Fibroblast of skin of scalp (primary cell): Measurements from ENCODE around the gene RNF152. TPM values are rescaled to one million over a fixed set of nuclear protein-coding genes. Genes with fewer than 3 reads are reported as not detected.

Source experiments
- DNase-seq: peaks from one replicate; pipeline ENCODE4 v3.0.0-alpha.2; 2013
- polyA plus RNA-seq, 2 experiments: library from polyadenylated mRNA; unstranded; fragments of 120-200 nt; gene quantifications; one replicate each; pipeline ENCODE4 v1.2.1, GENCODE V29; 2013; ENCODE audit not compliant: insufficient read length in 2 of 2

RNF152 gene, protein sequence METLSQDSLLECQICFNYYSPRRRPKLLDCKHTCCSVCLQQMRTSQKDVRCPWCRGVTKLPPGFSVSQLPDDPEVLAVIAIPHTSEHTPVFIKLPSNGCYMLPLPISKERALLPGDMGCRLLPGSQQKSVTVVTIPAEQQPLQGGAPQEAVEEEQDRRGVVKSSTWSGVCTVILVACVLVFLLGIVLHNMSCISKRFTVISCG
- 4.6 TPM for polyA plus RNA-seq (2013, experiment 1 of 2; ENCODE audit: insufficient read length)
- polyA plus RNA-seq (2013, experiment 2 of 2; ENCODE audit: insufficient read length), result 5.6 TPM

DNA sequence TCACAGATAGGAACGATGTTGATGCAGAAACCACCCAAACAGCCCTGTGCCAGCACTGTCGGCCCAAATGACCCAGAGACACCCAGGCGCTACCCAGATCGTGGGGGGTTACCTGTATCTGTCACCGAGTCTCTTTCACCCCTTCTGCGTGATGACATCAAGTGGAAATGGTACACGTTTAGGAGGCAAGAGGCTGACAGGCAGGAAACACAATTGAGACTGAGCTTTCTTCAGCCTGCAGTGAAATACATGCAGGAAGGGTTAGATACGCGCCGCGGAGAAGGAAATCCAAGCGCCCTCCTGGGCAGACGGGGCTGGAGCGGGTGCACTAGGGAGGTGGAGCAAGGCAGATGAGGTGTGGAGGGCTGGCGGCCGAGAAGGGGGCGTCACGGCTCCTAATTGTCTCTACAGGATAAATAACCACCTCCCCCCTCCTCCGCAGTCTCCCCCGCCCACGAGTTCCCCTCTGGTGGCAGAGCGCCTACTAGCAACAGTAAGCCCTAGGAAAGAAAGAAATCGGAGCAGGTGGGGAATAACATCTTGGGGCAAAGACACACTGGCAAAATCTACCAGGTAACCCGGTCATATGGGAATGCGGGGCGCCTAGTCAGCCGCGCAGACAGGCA is at the start of gene RNF152:
Gene RNF152 (minus strand): TSS at position 325 of the 626 bp plus-strand sequence. CDS start 76,544 bp downstream, outside the sequence.
- peak; percentile 21 for DNase-seq

DNA sequence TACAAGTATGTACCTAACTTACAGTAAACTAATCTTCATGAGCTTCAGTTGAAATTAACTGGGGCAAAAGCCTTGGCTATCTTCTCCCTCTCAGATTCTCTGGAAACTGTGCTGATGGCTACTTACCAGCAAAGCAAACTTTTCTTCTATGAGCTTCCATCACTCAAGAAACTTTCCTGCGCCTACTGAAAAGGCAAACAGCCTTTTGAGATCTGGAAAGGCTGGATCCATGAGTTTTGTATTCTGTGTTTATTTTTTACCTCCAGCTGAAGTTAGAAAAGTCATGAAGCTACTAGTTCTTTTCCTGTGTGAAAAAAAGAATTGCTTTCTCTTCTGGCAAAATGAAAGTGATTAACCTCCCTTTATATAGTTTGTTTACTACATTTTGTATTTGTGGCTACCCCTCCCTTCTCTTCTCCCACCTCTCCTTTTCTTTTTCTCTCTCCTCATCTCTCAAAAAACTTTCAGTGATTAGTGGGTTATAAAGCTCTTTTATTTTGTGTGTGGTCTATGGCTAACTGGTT is 49.2 kb upstream of the RNF152 start:
- DNase-seq, result no peak

DNA sequence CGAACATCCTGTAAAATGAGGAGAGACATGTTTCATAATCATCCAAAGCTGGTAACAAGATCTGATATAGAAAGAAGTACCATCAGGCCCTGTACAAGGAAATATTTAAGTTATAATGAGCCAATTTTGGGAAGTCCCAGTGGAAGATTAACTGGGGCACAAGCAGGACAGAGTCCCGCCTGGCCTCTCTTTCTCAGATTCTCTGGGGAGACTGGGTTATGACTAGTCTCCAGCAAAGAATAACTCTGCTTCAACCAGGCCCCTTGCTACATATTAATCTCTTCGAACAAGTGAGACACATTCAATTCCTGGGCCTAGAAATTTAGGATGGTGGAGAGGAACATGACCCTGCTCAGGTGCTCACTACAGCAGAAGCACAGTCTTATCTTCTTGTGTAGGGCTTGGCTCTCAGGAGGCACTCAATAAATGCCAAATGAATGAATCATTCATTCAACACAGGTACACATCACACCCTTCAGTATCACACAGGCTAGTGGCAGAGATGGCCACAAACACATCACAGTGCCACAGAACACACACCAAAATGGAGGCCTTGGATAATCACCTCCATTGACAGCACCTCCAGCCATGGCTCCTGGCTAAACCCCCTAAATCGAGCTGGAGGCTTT is 46.4 kb upstream of the RNF152 start:
- no peak for DNase-seq

DNA sequence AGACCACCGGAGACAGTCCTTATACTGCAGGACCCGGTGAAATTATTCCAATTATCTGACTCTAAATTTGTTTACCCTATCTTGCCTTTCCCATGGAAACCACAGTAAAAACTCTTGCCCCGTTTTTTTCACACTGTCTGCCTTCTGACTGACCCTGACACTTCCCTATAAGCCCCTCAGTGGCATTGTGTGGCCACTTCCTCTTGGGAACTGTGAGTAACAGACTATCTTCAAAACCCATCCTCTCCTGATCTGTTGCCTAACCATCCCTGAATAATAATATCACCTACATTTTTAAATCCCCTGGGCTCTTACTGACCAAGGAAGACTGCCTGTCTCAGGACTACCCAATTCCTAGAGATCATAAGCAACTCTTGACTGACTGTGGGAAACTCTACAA is 42.6 kb upstream of the RNF152 start:
- DNase-seq, result no peak

DNA sequence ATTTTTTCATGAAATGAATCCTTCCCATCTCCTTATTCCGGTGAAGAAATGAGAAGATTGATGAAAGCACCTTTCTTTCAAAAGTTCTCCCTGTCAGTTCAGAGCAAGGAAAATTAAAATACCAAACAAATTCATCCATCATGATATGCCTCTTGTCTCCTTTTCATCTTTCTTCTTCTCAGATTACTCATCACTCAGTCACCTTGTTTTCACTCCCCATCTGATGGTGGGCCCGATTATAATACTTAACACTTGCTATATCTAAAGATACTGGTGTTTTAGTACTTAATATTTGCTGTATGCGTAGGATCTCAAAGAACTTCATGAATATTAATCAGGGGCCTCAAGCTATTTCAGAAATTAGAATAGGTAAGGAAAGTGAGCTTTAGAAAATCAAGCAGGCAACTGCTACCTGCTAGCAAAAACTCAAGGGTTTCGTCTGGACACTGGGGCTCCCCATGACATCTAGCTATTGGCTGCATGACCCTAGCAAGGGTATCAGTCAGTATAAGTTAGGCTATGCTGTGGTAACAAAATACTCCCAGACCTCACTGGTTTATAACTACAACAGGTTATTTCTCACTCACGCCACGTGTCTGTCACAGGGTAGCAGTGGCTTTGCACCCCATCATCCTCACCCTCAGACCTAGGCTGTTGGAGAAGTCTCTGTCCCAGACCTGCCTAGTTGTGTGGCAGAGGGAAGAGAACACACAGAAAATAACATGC is 39.0 kb upstream of the RNF152 start:
- DNase-seq, result no peak

DNA sequence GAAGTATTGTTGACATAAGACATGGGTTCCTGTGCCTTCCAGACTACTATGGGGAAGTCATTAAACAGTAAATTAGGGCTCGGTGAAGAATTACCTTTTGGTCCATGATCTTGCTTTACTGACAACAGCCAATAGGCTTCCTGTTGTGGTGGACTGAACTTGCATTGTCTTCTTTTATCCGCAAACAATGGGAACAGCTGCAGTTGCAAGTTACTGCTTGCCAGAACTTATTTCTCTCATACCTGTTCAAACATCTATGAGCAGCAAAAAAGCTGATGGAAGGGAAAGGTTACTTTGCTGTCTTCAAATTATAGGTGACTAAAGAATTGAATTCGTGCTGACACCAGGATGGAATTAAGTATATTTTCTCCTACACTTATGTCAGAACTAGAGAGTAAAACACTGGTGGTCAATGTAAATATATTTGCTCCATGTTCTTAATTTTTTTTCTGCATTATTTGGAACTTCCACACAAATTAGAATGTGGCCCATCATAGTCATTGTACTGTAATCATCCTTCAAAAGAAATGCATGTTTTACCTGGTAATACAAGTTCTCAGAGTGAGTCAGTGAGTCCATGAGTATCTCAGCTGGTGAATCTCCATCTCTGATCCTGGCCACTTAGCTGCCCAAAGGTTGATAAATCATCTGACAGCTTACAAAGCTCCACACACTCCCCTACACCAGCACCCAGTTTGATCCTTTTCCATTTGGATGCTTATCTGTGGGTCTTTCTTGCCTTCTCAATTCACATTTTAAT is 37.3 kb upstream of the RNF152 start:
- DNase-seq, result no peak

DNA sequence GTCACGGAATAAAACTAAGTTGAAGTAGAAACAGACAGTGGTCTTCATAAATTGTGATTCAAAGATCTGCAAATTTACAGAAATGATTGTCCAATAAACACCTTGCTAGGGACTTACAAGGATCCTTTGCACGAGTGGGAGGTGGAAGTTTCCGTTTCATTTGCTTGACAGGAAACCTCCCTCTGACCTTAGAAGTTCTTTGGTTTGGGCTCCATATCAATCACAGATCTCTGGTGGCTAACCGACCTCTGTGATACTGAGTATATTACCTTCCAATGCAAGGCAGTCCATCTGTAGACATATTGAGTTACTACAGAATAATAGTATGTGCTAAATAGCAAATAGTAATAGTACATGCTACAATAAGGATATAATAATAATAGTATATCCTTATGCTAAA is 33.7 kb upstream of the RNF152 start:
- no peak for DNase-seq

DNA sequence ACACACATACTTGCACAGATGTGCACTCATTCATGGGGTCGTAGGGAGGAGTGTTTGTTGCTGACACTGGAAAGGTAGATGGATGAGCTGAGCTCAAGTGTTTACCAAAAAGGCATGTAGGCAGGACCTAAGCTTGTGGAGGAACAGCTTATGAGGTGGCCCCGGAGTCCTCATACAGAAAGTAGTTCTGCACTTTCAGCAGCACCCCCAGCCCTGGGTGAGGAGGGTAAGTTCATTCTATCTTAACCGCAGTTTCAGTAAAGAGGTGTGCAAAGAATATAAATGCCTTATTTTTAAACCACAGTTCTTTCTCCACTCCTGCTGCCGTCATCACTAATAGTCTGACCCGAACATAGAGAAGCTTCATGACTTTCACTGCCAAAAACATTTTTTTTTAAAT is 31.7 kb upstream of the RNF152 start:
- no peak for DNase-seq

DNA sequence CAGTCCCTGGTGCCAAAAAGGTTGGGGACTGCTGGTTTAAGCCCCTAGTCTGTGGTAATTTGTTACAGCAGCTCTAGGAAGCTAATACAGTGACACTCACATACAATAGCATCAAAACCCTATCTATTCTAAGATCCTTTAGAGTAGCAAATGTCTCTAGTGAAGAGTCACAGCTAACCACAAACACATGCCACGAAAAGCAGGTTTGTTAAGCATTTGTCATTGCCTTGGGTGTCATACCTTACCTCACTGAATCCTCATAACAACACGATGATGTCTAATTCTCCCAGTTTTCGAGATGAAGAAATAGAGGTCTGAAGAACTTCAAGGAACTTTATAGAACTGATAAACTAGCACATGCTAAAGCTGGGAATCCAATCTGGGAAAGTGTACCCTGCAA is 29.6 kb upstream of the RNF152 start:
- DNase-seq, result no peak

DNA sequence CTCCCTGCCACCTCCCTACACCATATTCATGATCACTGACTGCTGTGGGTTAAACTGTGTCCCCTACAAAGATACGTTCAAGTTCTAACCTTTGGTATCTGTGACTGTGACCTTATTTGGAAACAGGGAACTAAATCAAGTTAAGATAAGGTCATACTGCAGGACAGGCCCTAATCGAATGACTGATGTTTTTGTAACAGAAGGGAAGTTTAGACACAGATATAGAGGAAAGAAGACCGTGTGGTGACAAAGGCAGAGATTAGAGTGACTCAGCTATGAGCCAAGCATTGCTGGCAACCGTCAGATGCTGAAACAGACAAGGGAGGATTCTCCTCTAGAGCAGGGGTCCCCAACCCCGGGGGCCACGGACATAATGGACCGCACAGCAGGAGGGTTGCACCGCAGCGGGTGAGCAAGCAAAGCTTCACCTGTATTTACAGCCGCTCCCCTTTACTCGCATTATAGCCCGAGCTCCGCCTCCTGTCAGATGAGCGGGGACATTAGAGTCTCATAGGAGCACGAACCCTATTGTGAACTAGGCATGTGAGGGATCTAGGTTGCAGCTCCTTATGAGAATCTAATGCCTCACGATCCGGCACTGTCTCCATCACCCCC is 28.9 kb upstream of the RNF152 start:
- DNase-seq, result no peak

DNA sequence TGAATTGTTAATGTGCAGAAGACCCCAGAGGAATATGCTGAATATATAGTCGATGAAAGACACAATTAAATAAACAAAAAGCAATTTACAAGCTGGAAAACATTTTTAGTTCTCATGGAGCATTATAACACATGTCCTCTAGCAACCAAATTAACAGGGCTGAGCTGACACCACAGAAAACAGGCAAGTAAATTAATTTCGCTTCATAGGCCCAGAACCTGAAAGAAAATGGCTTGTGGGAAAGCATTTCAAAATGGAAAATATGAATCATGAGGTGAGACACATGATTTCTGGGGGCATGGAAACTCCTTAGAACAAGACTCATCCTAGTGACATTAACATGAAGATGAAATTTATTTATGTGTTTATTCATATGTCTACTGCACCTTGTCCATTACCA is 25.0 kb upstream of the RNF152 start:
- no peak for DNase-seq

DNA sequence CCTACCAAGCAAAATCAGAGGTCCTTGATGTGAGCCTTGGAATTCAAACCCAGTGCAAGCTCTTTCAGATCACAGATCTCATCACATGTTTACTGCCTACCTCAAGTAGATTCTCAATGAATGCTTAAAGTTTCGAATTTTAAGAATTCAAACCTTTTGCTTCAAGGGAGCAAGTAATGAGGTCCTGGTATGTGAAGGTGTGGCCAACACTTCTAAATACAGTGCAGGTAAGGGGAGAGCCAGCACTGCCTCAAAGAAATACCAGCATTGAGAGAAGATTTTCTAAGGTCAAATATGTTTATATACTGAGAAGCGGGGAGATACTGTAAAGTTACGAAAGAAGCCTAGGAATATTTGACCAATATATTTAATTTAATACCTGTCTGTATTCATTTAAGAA is 19.7 kb upstream of the RNF152 start:
- no peak for DNase-seq

DNA sequence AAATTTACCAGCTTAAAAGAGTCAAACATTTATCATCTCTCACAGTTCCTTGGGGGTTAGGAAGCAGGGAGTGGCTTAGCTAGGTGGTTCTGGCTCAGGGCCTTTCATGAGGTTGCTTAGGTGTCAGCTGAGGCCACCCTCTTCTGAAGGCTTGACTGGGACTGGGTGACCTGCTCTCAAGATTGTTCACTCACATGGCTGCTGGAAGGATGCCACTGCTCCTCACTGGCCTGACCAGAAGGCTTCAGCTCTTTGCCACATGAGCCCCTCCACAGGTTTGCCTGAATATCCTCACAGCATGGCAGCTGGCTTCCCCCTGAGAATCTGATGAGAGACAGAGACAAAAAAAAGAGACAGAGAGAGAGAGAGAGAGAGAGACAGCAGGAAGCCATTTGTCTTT is 17.3 kb upstream of the RNF152 start:
- DNase-seq, result no peak

DNA sequence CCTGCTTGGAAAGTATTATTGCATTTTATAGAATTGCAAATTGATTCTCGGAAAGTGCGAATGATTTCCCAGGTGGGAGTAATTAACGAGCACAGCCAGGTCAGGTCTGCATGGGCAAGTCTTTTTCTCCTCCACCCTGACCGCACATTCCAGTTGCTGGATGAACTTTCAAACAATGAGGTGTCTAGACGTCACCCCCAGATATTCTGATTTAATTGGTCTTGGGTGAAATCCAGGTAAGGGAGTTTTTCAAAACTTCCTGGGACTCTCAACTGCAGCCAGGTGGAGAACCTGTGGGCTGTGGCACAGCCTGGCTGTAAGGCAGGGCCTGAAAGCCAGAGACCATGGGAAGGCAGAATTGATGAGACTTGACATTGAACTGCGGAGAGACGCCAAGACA is 15.9 kb upstream of the RNF152 start:
- no peak for DNase-seq

DNA sequence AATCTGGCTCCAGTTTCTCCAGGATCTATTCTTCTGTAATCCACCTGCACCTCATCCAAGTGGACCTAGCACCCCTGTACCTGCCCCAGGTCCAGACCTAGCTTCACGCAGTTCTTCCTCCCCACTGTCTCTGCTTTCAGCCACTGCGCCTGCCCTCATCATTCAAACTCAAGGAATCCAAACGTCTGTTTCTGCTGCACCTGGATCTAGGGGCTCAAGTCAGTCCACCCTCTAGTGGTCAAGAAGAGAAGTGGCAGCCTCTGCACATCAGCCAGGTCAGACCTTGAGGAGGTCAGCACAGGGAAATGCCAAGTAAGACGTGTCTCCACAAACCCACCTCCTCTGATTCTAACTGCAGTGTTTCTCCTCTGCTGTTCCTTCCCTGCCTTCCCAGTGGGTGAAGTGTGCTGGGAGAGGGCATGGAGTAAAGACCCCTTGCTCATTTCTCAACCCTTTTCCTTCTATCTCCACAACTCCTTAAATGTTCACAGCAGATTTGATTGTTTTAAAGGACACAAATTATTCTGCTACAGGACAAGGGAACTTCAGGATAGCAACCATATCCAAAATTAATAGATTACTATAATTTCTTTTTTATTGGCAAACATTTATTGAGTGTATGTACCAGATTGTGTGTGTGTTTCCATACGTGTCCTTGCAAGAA is 8.6 kb upstream of the RNF152 start:
- peak; percentile 51 for DNase-seq

DNA sequence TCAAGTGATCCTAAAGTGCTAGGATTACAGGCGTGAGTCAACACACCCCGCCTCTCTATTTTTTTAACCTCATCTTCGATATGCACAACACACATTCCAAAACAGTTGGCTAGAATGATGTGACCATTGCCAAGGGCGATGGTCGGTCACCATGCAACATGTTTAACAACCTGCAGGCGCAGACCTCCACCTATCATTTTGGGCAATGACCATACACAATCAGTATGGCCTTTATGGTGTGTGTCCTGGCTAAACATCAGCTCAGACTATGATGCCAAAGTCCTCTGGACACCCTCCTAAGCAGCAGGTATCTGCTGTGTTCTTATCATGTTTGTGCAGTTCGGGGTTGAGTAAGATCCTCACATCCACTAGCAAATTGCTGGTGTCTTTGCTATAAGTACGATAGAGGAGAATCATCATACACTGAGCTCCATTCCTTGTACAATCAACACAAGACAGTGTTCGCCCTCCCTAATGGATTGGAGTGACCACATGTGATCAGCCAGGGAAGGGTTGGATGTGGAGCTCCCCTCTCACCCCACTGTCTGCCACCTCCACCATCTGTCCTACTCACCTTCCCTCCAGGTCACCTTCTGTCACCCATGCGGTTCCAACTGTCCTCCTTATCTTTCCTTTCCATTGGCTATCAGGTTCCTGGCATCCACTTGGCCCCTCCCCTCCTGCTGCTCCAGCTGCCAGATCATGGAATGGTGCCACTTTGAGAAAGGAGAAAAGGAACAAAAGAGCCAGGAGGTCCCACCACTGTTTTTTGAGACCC is 7.9 kb upstream of the RNF152 start:
- DNase-seq, result no peak

DNA sequence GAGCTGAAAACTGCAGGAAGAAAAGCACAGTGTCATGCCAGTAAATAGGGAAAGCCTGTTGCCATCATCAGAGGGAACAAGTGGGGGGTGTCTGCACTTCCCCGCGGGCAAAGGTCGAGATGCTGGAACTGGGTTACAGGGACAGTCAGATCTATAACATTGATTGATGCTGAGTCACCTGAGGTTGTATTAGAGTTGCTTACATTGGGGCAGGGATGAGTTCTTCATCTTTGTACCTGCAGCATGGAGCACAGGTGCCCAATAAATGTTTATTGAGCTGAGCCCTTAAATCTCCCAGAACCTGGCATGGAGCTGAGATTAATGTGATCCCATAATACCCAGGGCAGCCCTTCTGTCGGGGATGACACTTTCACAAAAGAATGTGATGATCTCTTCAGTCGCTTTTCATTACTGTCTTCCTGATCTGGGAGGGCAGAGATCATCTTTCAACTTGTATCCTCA is 5.9 kb upstream of the RNF152 start:
- DNase-seq, result peak; percentile 22

DNA sequence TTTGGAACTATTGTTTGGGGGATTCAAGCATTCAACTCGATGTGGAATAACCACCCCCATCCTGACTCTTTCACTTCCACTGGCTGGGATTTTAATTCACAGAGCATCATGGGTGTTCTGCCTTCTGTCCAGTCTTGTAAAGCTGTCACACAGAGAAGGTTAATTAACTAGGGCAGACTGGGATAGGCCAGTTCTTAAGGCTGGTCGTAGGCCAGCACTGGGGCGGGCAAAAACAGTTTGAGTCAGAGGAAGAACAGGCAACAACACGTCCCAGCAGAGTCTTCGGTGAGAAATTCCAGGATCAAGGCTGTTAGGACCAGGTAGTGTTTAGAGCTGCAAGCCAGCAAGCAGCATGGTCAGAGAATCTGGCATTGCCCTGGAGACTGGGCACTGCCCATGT is 4.0 kb upstream of the RNF152 start:
- DNase-seq, result no peak

DNA sequence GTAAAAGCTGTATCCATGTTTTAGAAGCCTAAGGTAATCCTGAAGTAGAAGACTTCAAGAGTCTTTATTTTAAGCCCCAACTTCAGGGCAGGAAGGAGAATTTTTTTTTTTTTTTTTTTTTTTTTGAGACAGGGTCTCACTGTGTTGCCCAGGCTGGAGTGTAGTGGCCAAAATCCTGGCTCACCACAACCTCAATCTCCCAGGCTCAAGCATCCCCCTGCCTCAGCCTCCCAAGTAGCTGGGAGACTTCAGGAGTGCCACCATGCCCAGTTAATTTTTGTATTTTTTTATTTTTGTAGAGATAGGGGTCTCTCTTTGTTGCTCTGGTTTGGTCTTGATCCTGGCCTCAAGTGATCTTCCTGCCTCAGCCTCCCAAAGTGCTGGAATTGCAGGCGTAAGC is 3.3 kb upstream of the RNF152 start:
- no peak for DNase-seq

DNA sequence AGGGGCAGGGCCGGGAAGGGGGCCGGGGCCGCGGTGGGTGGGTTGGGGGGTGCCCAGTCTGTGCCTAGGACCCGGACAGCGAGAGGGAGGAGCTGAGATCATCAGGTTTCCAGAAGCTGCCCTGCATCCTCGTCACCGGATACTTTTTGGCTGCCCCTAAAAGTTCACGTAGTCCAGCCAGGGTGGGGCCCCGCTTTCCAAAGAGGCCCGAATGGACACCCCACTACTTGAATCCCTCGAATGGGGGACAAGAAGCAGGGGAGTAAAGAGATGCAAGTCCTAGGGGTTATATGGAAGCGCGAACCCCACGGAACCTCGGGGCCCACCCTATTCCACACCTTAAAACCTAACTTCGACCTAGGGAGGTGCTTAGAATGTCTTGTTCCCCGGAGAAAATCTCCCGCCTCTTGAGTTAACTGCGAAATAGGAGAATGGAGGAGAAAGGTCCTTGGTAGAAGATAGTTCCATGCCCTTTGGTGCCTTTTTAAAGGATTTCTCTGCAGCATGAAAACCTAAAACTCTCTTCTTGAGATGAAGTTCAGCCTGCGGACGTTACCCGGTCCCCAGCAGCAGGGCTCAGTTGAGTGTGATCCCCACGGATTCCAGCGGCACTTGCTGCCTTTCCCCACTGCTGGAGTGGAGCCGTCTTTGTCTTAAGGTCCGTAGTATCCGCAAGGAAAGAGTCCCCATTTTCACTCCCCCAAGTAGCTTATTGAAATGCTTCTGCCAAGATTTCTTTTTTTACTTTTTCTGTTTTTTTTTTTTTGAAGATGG is 2.1 kb upstream of the RNF152 start:
- no peak for DNase-seq
